ENCODE data around the gene C18orf32.
"Not testable (repeated sequence)": the region's sequence is repeated elsewhere in the genome, so short reads cannot be mapped to it uniquely, and the experiment has no call there.

C18orf32 gene

GRCh38 chr18:49456794-49457193, 30.2 kb downstream of the C18orf32 start:
- H3K4me2 ChIP-seq (ENCODE audit: low read length) = no peak overlapping the region
- no peaks in the 10 kb centered on the region for H3K27me3 ChIP-seq (ENCODE audit: control insufficient read depth, low read length)
- no peak overlapping the region for H3K27ac ChIP-seq (ENCODE audit: low read depth, low read length)
- H3K4me1 ChIP-seq (ENCODE audit: control insufficient read depth, low read length) = peaks cover 38% of the 10 kb centered on the region
- H3K36me3 ChIP-seq (ENCODE audit: control insufficient read depth, low read length) = peaks cover 38% of the 10 kb centered on the region
- H3K4me3 ChIP-seq (ENCODE audit: low read length) = no peak overlapping the region
- peaks cover 86% of the 10 kb centered on the region for H3K79me2 ChIP-seq (ENCODE audit: control insufficient read depth, low read length)
- no peaks in the 10 kb centered on the region for H3K9me2 ChIP-seq (replicated peaks; ENCODE audit: control insufficient read depth, low read length)
- TF ChIP-seq, protein P1, sequence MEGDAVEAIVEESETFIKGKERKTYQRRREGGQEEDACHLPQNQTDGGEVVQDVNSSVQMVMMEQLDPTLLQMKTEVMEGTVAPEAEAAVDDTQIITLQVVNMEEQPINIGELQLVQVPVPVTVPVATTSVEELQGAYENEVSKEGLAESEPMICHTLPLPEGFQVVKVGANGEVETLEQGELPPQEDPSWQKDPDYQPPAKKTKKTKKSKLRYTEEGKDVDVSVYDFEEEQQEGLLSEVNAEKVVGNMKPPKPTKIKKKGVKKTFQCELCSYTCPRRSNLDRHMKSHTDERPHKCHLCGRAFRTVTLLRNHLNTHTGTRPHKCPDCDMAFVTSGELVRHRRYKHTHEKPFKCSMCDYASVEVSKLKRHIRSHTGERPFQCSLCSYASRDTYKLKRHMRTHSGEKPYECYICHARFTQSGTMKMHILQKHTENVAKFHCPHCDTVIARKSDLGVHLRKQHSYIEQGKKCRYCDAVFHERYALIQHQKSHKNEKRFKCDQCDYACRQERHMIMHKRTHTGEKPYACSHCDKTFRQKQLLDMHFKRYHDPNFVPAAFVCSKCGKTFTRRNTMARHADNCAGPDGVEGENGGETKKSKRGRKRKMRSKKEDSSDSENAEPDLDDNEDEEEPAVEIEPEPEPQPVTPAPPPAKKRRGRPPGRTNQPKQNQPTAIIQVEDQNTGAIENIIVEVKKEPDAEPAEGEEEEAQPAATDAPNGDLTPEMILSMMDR (IDR thresholded peaks at IDR 0.05; ENCODE audit: low read depth, low read length, poor library complexity, severe bottlenecking) = no peak
- no peak for TF ChIP-seq EZH2phosphoT487 (IDR thresholded peaks at IDR 0.05; ENCODE audit: borderline replicate concordance, low read length)
- H3F3A ChIP-seq (ENCODE audit: control insufficient read depth, insufficient read depth) = peaks cover 8% of the 10 kb centered on the region; the same call in 1 of the 2 replicates
- peaks cover 10% of the 10 kb centered on the region; the same call in 1 of the 2 replicates for H3K9me3 ChIP-seq (ENCODE audit: control insufficient read depth, insufficient read depth, low read length)
- peaks cover 6% of the 10 kb centered on the region; the same call in 1 of the 2 replicates for H4K20me1 ChIP-seq (ENCODE audit: control insufficient read depth, insufficient read depth, low read depth, low read length)

- H3K36me3 ChIP-seq (ENCODE audit: control insufficient read depth, low read length) = peaks cover 61% of the 10 kb centered on the region
- H3F3A ChIP-seq (ENCODE audit: control insufficient read depth, insufficient read depth); H3K27me3 ChIP-seq (ENCODE audit: control insufficient read depth, low read length); H4K20me1 ChIP-seq (ENCODE audit: control insufficient read depth, insufficient read depth, low read depth, low read length); H3K9me2 ChIP-seq (replicated peaks; ENCODE audit: control insufficient read depth, low read length); H3K4me3 ChIP-seq (ENCODE audit: low read length); H3K27ac ChIP-seq (ENCODE audit: low read depth, low read length); H3K4me2 ChIP-seq (ENCODE audit: low read length): not testable (repeated sequence)
- peaks cover 95% of the 10 kb centered on the region for H3K79me2 ChIP-seq (ENCODE audit: control insufficient read depth, low read length)
- H3K9me3 ChIP-seq (ENCODE audit: control insufficient read depth, insufficient read depth, low read length) = peaks cover 22% of the 10 kb centered on the region; the same call in 1 of the 2 replicates
- peaks cover 29% of the 10 kb centered on the region for H3K4me1 ChIP-seq (ENCODE audit: control insufficient read depth, low read length)
Measured at GRCh38 chr18:49452534-49452933, 34.5 kb downstream of the C18orf32 start.

DNA sequence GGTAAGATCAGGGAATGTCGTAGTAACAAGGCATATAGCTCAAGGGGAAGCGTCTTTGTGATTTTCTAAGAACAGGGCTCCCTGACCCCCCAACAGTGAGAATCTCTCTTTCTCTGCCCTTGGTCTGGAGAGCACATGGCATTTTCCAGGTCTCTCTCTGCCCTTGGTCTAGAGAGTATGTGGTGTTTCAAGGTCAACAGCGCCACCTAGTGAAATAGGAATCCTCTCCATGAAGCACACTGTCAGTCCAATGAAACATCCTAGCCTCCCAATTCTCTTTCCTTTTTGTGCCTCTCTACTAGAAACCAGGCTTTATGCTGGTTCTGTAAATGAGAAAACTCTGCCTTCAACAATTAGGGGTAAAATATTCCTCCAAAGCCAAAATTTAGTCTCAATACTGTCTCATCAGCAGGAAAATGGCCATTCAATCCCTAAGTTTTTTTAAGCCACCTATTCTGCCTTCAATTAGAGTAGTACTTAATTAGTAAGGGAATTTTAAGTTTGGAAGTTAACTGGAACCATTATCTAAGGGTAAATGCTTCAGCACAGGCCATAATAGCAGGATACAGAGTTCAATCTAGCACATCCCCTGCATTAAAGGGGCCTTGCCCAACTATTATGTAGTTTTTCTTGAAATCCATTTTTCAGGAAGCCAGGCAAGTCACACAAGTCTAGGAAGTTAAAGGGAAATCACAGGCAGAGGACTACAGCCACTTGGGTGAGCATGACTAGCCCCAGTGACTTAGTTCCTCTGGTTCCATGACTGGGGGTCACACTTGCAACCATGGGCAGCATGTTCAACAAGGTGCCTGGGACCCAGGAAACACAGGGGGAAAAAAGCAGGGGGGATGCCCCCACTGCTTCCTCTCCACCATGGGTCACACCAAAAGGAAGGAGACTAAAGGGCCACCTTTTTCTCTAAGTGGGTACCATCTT, 39.0 kb downstream of the C18orf32 start:
- H3K27ac ChIP-seq (ENCODE audit: low read depth, low read length) = no peak overlapping the region
- H3K79me2 ChIP-seq (ENCODE audit: control insufficient read depth, low read length) = peaks cover 92% of the 10 kb centered on the region
- no peaks in the 10 kb centered on the region for H3F3A ChIP-seq (ENCODE audit: control insufficient read depth, insufficient read depth)

More for the DNA sequence above, 39.0 kb downstream of the C18orf32 start:
- no peak overlapping the region for H3K4me3 ChIP-seq (ENCODE audit: low read length)
- H4K20me1 ChIP-seq (ENCODE audit: control insufficient read depth, insufficient read depth, low read depth, low read length) = no peaks in the 10 kb centered on the region
- peaks cover 44% of the 10 kb centered on the region for H3K36me3 ChIP-seq (ENCODE audit: control insufficient read depth, low read length)
- H3K9me3 ChIP-seq (ENCODE audit: control insufficient read depth, insufficient read depth, low read length) = peaks cover 15% of the 10 kb centered on the region; the same call in 1 of the 2 replicates
- peaks cover 11% of the 10 kb centered on the region for H3K4me1 ChIP-seq (ENCODE audit: control insufficient read depth, low read length)
- TF ChIP-seq EZH2phosphoT487 (IDR thresholded peaks at IDR 0.05; ENCODE audit: borderline replicate concordance, low read length) = no peak
- TF ChIP-seq, protein P1 (IDR thresholded peaks at IDR 0.05; ENCODE audit: low read depth, low read length, poor library complexity, severe bottlenecking) = peak; percentile 76
- H3K27me3 ChIP-seq (ENCODE audit: control insufficient read depth, low read length) = no peaks in the 10 kb centered on the region
- H3K9me2 ChIP-seq (replicated peaks; ENCODE audit: control insufficient read depth, low read length) = no peaks in the 10 kb centered on the region
- H3K4me2 ChIP-seq (ENCODE audit: low read length) = no peak overlapping the region

All from DOHH2 (cell line).